Keratinocyte (primary cell): ENCODE data around the gene TM9SF2. TPM values are rescaled to one million over a fixed set of nuclear protein-coding genes. Genes with fewer than 3 reads are reported as not detected.

ENCODE experiments used
- DNase-seq: peaks from one replicate; pipeline ENCODE4 v3.0.0-alpha.2; 2011; ENCODE audit warnings: low read depth, missing footprints, low spot score
- FAIRE-seq: peaks from 2 replicates; lab custom pipeline; 2011; peaks lifted over from hg19 to GRCh38; lab: Jason Lieb, UNC
- H2AFZ ChIP-seq: 2 replicates; pipeline ENCODE4 v1.6.0; 2012; ENCODE audit warnings: low read length, control low read depth, inconsistent platforms; ENCODE audit not compliant: control insufficient read depth
- H3K27ac ChIP-seq: 2 replicates; pipeline ENCODE4 v1.5.1; 2011; ENCODE audit warnings: low read length; ENCODE audit not compliant: control insufficient read depth, insufficient read depth
- H3K27me3 ChIP-seq: 3 replicates; pipeline ENCODE4 v1.6.0; 2011; ENCODE audit warnings: low read length; ENCODE audit not compliant: control insufficient read depth, insufficient read depth; ENCODE audit errors: extremely low read depth
- H3K36me3 ChIP-seq, 2 experiments: 2 replicates in 1 of 2; 3 replicates in 1 of 2; pipeline ENCODE4 v1.5.1; 2011; ENCODE audit warnings: low read length in 2 of 2, mild to moderate bottlenecking in 1 of 2; ENCODE audit not compliant: control insufficient read depth in 2 of 2, insufficient read depth in 2 of 2; ENCODE audit errors: extremely low read depth in 1 of 2
- H3K4me1 ChIP-seq: 3 replicates; pipeline ENCODE4 v1.5.1; 2011; ENCODE audit warnings: low read length; ENCODE audit not compliant: control insufficient read depth, insufficient read depth; ENCODE audit errors: extremely low read depth
- H3K4me2 ChIP-seq: 3 replicates; pipeline ENCODE4 v1.6.0; 2011; ENCODE audit warnings: low read depth, low read length; ENCODE audit not compliant: control insufficient read depth, insufficient read depth; ENCODE audit errors: extremely low read depth
- H3K4me3 ChIP-seq, 3 experiments: fragments of 200-600 bp in 1 of 3; sonication (generic) in 1 of 3; 2 replicates in 2 of 3; 3 replicates in 1 of 3; pipeline ENCODE4 v1.5.1; 2011 to 2016; ENCODE audit warnings: low read length in 3 of 3, mild to moderate bottlenecking in 3 of 3, control low read depth in 2 of 3, inconsistent platforms in 1 of 3, low read depth in 1 of 3, mixed read lengths in 1 of 3, mixed run types in 1 of 3, moderate library complexity in 1 of 3; ENCODE audit not compliant: control insufficient read depth in 2 of 3, insufficient read depth in 2 of 3; ENCODE audit errors: extremely low read depth in 1 of 3
- H3K79me2 ChIP-seq: 2 replicates; pipeline ENCODE4 v1.6.0; 2012; ENCODE audit warnings: low read length; ENCODE audit not compliant: control insufficient read depth, insufficient read depth
- H3K9ac ChIP-seq: 3 replicates; pipeline ENCODE4 v1.6.0; 2011; ENCODE audit warnings: low read length; ENCODE audit not compliant: control insufficient read depth, insufficient read depth; ENCODE audit errors: extremely low read depth
- H3K9me1 ChIP-seq: 3 replicates; pipeline ENCODE4 v1.6.0; 2011; ENCODE audit warnings: low read length; ENCODE audit not compliant: control insufficient read depth, insufficient read depth; ENCODE audit errors: extremely low read depth
- H3K9me3 ChIP-seq: 2 replicates; pipeline ENCODE4 v1.5.1; 2012; ENCODE audit warnings: low read depth, low read length; ENCODE audit not compliant: control insufficient read depth
- H4K20me1 ChIP-seq: 3 replicates; pipeline ENCODE4 v1.6.0; 2011; ENCODE audit warnings: low read length; ENCODE audit not compliant: control insufficient read depth, insufficient read depth; ENCODE audit errors: extremely low read depth
- CTCF ChIP-seq, 3 experiments: IDR thresholded peaks in 1 of 3; conservative IDR thresholded peaks in 1 of 3; optimal IDR thresholded peaks in 1 of 3; 2 replicates in 2 of 3; 3 replicates in 1 of 3; pipeline versions ENCODE3 to v1.5.1; 2011; ENCODE audit warnings: low read length in 3 of 3, mild to moderate bottlenecking in 3 of 3, moderate library complexity in 2 of 3, control low read depth in 1 of 3, inconsistent platforms in 1 of 3; ENCODE audit not compliant: insufficient read depth in 2 of 3; ENCODE audit errors: extremely low read depth in 1 of 3
- EZH2 ChIP-seq: IDR thresholded peaks from one replicate; pipeline ENCODE4 v1.6.1; 2012; ENCODE audit warnings: inconsistent platforms, mild to moderate bottlenecking, low read length, moderate library complexity
- dilution Hi-C: fragments of 300-500 bp; cut with MboI; formaldehyde crosslinking; loops from one replicate; pipeline ENCODE4 v1.7.0; 2020; ENCODE audit warnings: low sequenced_read_pairs; ENCODE audit not compliant: extremely low pct_ligation_motif_present
- polyA plus RNA-seq, 5 experiments: library from polyadenylated mRNA; depleted of rRNA in 3 of 5; stranded (reverse) in 3 of 5; stranded (forward) in 1 of 5; unstranded in 1 of 5; fragments of >200 nt; gene quantifications; 1 replicate in 1 of 5; 2 replicates in 3 of 5; 3 replicates in 1 of 5; pipeline versions ENCODE4 v1.2.1 to v1.2.3, GENCODE V29; 2011 to 2012; ENCODE audit warnings: missing spikeins in 2 of 5, low read depth in 1 of 5, low replicate concordance in 1 of 5

The TM9SF2 gene
- polyA plus RNA-seq, 1 donor (not counting 4 experiments of a cell fraction or from before 2014, with no cell fraction given): 134 TPM

GRCh38 chr13:99558570-99559180 lies 57.4 kb downstream of the TM9SF2 start:
- Histone ChIP-seq H2AFZ (no peak overlapping the region), H3K79me2 (no peaks in the 10 kb centered on the region), H3K4me2 (no peak overlapping the region), H3K27ac (no peak overlapping the region), H3K27me3 (no peaks in the 10 kb centered on the region), H3K4me1 (no peaks in the 10 kb centered on the region), H3K36me3 (peaks cover 0 to 10% of the 10 kb centered on the region in 2 experiments), H3K9ac (no peak overlapping the region), H3K9me3 (no peaks in the 10 kb centered on the region), H4K20me1 (no peaks in the 10 kb centered on the region), H3K9me1 (no peaks in the 10 kb centered on the region), H3K4me3 (no peak overlapping the region)
- dilution Hi-C loops: no loop called here
- TF ChIP-seq CTCF (optimal IDR thresholded peaks at IDR 0.05 in 1 of 3, IDR thresholded peaks at IDR 0.05 in 1 of 3, conservative IDR thresholded peaks at IDR 0.05 in 1 of 3; ENCODE audit: extremely low read depth in 1 of 3, insufficient read depth in 2 of 3, low read length in 3 of 3) (no peak), EZH2 (no peak)
- FAIRE-seq (no peak), DNase-seq (no peak)

DNA sequence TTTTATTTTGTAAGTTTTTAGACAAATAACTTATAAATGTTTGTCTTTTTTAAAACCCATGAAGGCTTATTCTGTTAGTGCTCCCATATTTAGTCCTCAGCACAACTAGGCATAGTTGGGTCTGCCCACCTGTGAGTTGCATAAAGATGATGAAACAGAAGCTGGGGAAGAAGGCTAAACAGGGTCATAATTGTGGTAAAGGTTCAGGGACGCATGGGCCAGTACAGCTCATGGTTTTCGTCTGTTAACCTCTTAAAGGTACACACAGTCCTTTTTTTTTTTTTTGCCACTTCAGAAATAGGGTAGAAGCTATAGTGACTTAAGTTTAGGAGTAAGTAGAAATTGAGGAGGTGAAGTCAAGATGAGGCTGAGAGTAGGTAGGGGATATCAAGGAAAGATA lies 58.3 kb downstream of the TM9SF2 start:
- Histone ChIP-seq H3K9me3 (no peaks in the 10 kb centered on the region), H3K36me3 (peaks cover 0 to 8% of the 10 kb centered on the region in 2 experiments), H4K20me1 (no peaks in the 10 kb centered on the region), H3K27ac (no peak overlapping the region), H3K4me1 (no peaks in the 10 kb centered on the region), H3K9me1 (no peaks in the 10 kb centered on the region), H3K27me3 (no peaks in the 10 kb centered on the region), H3K79me2 (no peaks in the 10 kb centered on the region), H3K4me3 (no peak overlapping the region), H3K4me2 (no peak overlapping the region), H3K9ac (no peak overlapping the region), H2AFZ (no peak overlapping the region)
- no peak for TF ChIP-seq EZH2
- TF ChIP-seq CTCF (optimal IDR thresholded peaks at IDR 0.05 in 1 of 3, IDR thresholded peaks at IDR 0.05 in 1 of 3, conservative IDR thresholded peaks at IDR 0.05 in 1 of 3; ENCODE audit: extremely low read depth in 1 of 3, insufficient read depth in 2 of 3, low read length in 3 of 3): no peak
- no peak for FAIRE-seq
- dilution Hi-C loops: no loop called here
- DNase-seq: no peak
